HCT116 (cell line): ENCODE data around the gene AVL9. TPM values are rescaled to one million over a fixed set of nuclear protein-coding genes. Genes with fewer than 3 reads are reported as not detected.

Source experiments
- ATAC-seq: fragments of 200-7000 bp; cut with Tn5 transposase; 2 replicates; pipeline ENCODE4 v1.9.1; 2020; ENCODE audit warnings: mild to moderate bottlenecking, moderate library complexity
- BruUV-seq: library from RNA; stranded (reverse); fragments of 400-500 nt; replicated peaks from 2 replicates; lab custom pipeline; 2021; lab: Mats Ljungman, UMichigan
- CTCF ChIA-PET: fragments of 300-600 bp; sonication (Branson Sonifier 250); formaldehyde crosslinking; loops from one replicate; lab custom pipeline; 2021; ENCODE audit warnings: antibody characterized with exemption; lab: Charles Lee
- POLR2A ChIA-PET: fragments of 300-600, 350-600 bp; sonication (Branson Sonifier 250); formaldehyde crosslinking; loops from one replicate; lab custom pipeline; 2021; ENCODE audit warnings: antibody characterized with exemption; lab: Charles Lee
- RAD21 ChIA-PET, 2 experiments: fragments of 300-600 bp; sonication (Branson Sonifier 250); formaldehyde crosslinking; loops; one replicate each; lab custom pipeline; 2023; ENCODE audit warnings: low total read pairs in 2 of 2; ENCODE audit not compliant: uncharacterized antibody in 2 of 2, unreplicated experiment in 2 of 2, low non-redundant PET in 1 of 2; lab: Charles Lee
- DNase-seq: peaks from one replicate; pipeline ENCODE4 v3.0.0-alpha.2; 2010; ENCODE audit warnings: low read depth, low spot score
- H2AFZ ChIP-seq: fragments of 200-600 bp; shearing (Covaris generic), sonication (generic); 2 replicates; pipeline ENCODE4 v1.6.1; 2017; ENCODE audit warnings: low read depth, mixed run types, mixed read lengths, antibody characterized with exemption, low read length; ENCODE audit not compliant: poor library complexity, severe bottlenecking
- H3K27ac ChIP-seq: 2 replicates; pipeline ENCODE4 v1.5.1; 2012; ENCODE audit warnings: low read depth, low read length
- H3K27me3 ChIP-seq: fragments of 200-600 bp; sonication (generic); 2 replicates; pipeline ENCODE4 v1.6.1; 2016; ENCODE audit warnings: mixed run types, low read length, mixed read lengths; ENCODE audit not compliant: insufficient read depth
- H3K36me3 ChIP-seq, 2 experiments: fragments of 200-500 bp in 1 of 2; fragments of 200-600 bp in 1 of 2; sonication (Bioruptor generic) in 1 of 2; sonication (generic) in 1 of 2; 2 replicates each; pipeline versions ENCODE4 v1.5.1 to v1.6.1; 2014 to 2016; ENCODE audit warnings: low read length in 2 of 2, inconsistent platforms in 1 of 2, mixed read lengths in 1 of 2, mixed run types in 1 of 2; ENCODE audit not compliant: insufficient read depth in 2 of 2, control insufficient read depth in 1 of 2
- H3K4me1 ChIP-seq, 2 experiments: fragments of 200-600 bp in 1 of 2; sonication (generic) in 1 of 2; 2 replicates each; pipeline versions ENCODE4 v1.5.1 to v1.6.1; 2012 to 2017; ENCODE audit warnings: low read length in 2 of 2, inconsistent platforms in 1 of 2, mild to moderate bottlenecking in 1 of 2, mixed read lengths in 1 of 2, mixed run types in 1 of 2, moderate library complexity in 1 of 2; ENCODE audit not compliant: insufficient read depth in 2 of 2, control insufficient read depth in 1 of 2
- H3K4me2 ChIP-seq: fragments of 200-600 bp; sonication (generic); 2 replicates; pipeline ENCODE4 v1.6.1; 2017; ENCODE audit warnings: mixed run types, low read length, mixed read lengths
- H3K4me3 ChIP-seq, 2 experiments: fragments of 200-600 bp in 1 of 2; sonication (generic) in 1 of 2; replicated peaks in 1 of 2; 2 replicates each; pipeline ENCODE4 v1.5.1; 2011 to 2016; ENCODE audit warnings: low read length in 2 of 2, control low read depth in 1 of 2, low read depth in 1 of 2, mild to moderate bottlenecking in 1 of 2, mixed read lengths in 1 of 2, mixed run types in 1 of 2
- H3K79me2 ChIP-seq: fragments of 200-600 bp; sonication (generic); 2 replicates; pipeline ENCODE4 v1.6.1; 2017; ENCODE audit warnings: mild to moderate bottlenecking, mixed run types, low read length, moderate library complexity, mixed read lengths; ENCODE audit not compliant: insufficient read depth
- H3K9ac ChIP-seq: fragments of 200-600 bp; sonication (generic); 2 replicates; pipeline ENCODE4 v1.6.1; 2016; ENCODE audit warnings: low read length, mixed read lengths
- H3K9me2 ChIP-seq: fragments of 200-600 bp; sonication (generic), shearing (Covaris generic); 2 replicates; pipeline ENCODE4 v1.6.1; 2017; ENCODE audit warnings: mixed run types, mild to moderate bottlenecking, moderate library complexity; ENCODE audit not compliant: insufficient read depth
- H3K9me3 ChIP-seq, 2 experiments: fragments of 200-500 bp in 1 of 2; fragments of 200-600 bp in 1 of 2; sonication (Bioruptor generic) in 1 of 2; sonication (generic) in 1 of 2; 2 replicates each; pipeline ENCODE4 v1.6.1; 2014 to 2017; ENCODE audit warnings: low read length in 2 of 2, mixed read lengths in 2 of 2, inconsistent platforms in 1 of 2, low read depth in 1 of 2, mild to moderate bottlenecking in 1 of 2, mixed run types in 1 of 2, moderate library complexity in 1 of 2; ENCODE audit not compliant: control insufficient read depth in 1 of 2, insufficient read depth in 1 of 2
- H4K20me1 ChIP-seq: fragments of 200-600 bp; sonication (generic), shearing (Covaris generic); 2 replicates; pipeline ENCODE4 v1.6.1; 2017; ENCODE audit warnings: mixed run types, mild to moderate bottlenecking, moderate library complexity; ENCODE audit not compliant: insufficient read depth
- CBX3 ChIP-seq: IDR thresholded peaks from 2 replicates; pipeline ENCODE4 v1.6.1; 2012; ENCODE audit warnings: low read depth
- EGR1 ChIP-seq: IDR thresholded peaks from 2 replicates; pipeline ENCODE4 v1.6.1; 2012; ENCODE audit warnings: low read depth
- EZH2phosphoT487 ChIP-seq: fragments of 200-600 bp; IDR thresholded peaks from 2 replicates; pipeline ENCODE4 v1.6.1; 2018; ENCODE audit warnings: antibody characterized with exemption, borderline replicate concordance
- POLR2AphosphoS5 ChIP-seq: IDR thresholded peaks from 2 replicates; pipeline ENCODE4 v1.6.1; 2011; ENCODE audit warnings: mild to moderate bottlenecking, low read depth, low read length, moderate library complexity
- SIN3A ChIP-seq: IDR thresholded peaks from 2 replicates; pipeline ENCODE4 v1.6.1; 2012; ENCODE audit warnings: low read depth
- SP1 ChIP-seq: IDR thresholded peaks from 2 replicates; pipeline ENCODE4 v1.6.1; 2012; ENCODE audit warnings: low read depth
- TCF7L2 ChIP-seq: IDR thresholded peaks from 2 replicates; pipeline ENCODE4 v1.7.0; 2011; ENCODE audit warnings: borderline replicate concordance, inconsistent platforms; ENCODE audit not compliant: insufficient read depth, insufficient read length; ENCODE audit errors: extremely low read depth
- ZBTB33 ChIP-seq: IDR thresholded peaks from 2 replicates; pipeline ENCODE4 v1.6.1; 2011; ENCODE audit warnings: mild to moderate bottlenecking, low read length, moderate library complexity; ENCODE audit not compliant: insufficient replicate concordance; ENCODE audit errors: extremely low read depth
- ZNF274 ChIP-seq: fragments of 200-500 bp; sonication (Bioruptor generic); IDR thresholded peaks from 2 replicates; pipeline ENCODE4 v1.6.1; 2014; ENCODE audit warnings: mild to moderate bottlenecking, low read depth, low read length, inconsistent platforms
- intact Hi-C: fragments of 100-400 bp; cut with micrococcal nuclease; formaldehyde crosslinking; loops from 2 replicates; pipeline ENCODE4 v1.10.0; 2022
- total RNA-seq: library from RNA; stranded (reverse); gene quantifications from one replicate; pipeline ENCODE4 v1.2.1, GENCODE V29; 2021; ENCODE audit not compliant: unreplicated experiment
- TF ChIP-seq, protein P1 (sequence below): IDR thresholded peaks from 2 replicates; pipeline ENCODE4 v1.6.1; 2012; ENCODE audit warnings: low read depth

The AVL9 gene
- total RNA-seq, 1 experiment from 2014 or later: 89.0 TPM

GRCh38 chr7:32559480-32559879 is 64.2 kb downstream of the AVL9 start:
- H3K9me2 ChIP-seq: no peaks in the 10 kb centered on the region
- no peak overlapping the region for H2AFZ ChIP-seq
- no peaks in the 10 kb centered on the region for H4K20me1 ChIP-seq
- ATAC-seq (no peak), DNase-seq (no peak)
- H3K4me3 ChIP-seq: no peak overlapping the region
- BruUV-seq: no TSS peak
- TF ChIP-seq ZBTB33 (no peak), TCF7L2 (no peak), EZH2phosphoT487 (no peak), CBX3 (no peak), POLR2AphosphoS5 (no peak), SP1 (no peak), ZNF274 (no peak), EGR1 (no peak), SIN3A (no peak)
- TF ChIP-seq, protein P1, sequence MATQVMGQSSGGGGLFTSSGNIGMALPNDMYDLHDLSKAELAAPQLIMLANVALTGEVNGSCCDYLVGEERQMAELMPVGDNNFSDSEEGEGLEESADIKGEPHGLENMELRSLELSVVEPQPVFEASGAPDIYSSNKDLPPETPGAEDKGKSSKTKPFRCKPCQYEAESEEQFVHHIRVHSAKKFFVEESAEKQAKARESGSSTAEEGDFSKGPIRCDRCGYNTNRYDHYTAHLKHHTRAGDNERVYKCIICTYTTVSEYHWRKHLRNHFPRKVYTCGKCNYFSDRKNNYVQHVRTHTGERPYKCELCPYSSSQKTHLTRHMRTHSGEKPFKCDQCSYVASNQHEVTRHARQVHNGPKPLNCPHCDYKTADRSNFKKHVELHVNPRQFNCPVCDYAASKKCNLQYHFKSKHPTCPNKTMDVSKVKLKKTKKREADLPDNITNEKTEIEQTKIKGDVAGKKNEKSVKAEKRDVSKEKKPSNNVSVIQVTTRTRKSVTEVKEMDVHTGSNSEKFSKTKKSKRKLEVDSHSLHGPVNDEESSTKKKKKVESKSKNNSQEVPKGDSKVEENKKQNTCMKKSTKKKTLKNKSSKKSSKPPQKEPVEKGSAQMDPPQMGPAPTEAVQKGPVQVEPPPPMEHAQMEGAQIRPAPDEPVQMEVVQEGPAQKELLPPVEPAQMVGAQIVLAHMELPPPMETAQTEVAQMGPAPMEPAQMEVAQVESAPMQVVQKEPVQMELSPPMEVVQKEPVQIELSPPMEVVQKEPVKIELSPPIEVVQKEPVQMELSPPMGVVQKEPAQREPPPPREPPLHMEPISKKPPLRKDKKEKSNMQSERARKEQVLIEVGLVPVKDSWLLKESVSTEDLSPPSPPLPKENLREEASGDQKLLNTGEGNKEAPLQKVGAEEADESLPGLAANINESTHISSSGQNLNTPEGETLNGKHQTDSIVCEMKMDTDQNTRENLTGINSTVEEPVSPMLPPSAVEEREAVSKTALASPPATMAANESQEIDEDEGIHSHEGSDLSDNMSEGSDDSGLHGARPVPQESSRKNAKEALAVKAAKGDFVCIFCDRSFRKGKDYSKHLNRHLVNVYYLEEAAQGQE: no peak
- H3K9ac ChIP-seq: no peak overlapping the region
- no peaks in the 10 kb centered on the region for H3K9me3 ChIP-seq
- H3K79me2 ChIP-seq: no peaks in the 10 kb centered on the region
- H3K4me2 ChIP-seq: no peak overlapping the region
- peaks cover 21 to 22% of the 10 kb centered on the region in 2 experiments for H3K36me3 ChIP-seq
- no peak overlapping the region for H3K27ac ChIP-seq
- POLR2A ChIA-PET: no interaction called here
- no peaks in the 10 kb centered on the region for H3K4me1 ChIP-seq
- CTCF ChIA-PET: no interaction called here
- H3K27me3 ChIP-seq: no peaks in the 10 kb centered on the region
- intact Hi-C loops: no loop called here
- RAD21 ChIA-PET: no interaction called here
